NCI-H187 (cell line): ENCODE measurements around the gene EEF1AKMT4.

Experiments used
- DNase-seq, 2 experiments: peaks; one replicate each; lab custom pipeline; 2025; lab: John Stamatoyannopoulos, UW

Gene EEF1AKMT4

GRCh38 chr3:184249412-184250166, at the start of gene EEF1AKMT4:
Gene EEF1AKMT4, plus strand, starts transcription at chr3:184249672. Its CDS starts 23 bp downstream, at chr3:184249695.
- DNase-seq = peak; percentile 91 to 92

- DNase-seq = no peak
These were observed 48.6 kb upstream of the EEF1AKMT4 start for GRCh38 chr3:184200825-184201224.

DNA sequence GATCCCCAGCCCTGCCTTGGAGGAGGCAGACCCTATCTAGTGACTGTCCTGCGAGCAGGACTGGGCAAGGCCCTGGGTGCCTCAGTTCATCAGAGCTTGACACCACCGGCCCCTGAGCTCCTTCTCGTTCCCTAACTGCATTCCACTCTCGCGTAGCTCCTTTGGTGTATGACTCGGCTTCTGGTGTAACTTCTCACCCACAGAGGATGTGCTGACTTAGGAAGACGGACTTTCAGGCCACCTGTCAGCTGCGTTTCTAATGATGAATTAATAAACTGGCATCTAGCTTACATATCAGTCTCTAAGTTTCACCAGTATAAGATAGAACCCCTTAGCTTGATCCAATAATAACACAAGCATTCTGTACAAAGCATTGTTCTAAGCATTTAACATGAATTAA, 45.9 kb upstream of the EEF1AKMT4 start:
- DNase-seq = no peak

DNA sequence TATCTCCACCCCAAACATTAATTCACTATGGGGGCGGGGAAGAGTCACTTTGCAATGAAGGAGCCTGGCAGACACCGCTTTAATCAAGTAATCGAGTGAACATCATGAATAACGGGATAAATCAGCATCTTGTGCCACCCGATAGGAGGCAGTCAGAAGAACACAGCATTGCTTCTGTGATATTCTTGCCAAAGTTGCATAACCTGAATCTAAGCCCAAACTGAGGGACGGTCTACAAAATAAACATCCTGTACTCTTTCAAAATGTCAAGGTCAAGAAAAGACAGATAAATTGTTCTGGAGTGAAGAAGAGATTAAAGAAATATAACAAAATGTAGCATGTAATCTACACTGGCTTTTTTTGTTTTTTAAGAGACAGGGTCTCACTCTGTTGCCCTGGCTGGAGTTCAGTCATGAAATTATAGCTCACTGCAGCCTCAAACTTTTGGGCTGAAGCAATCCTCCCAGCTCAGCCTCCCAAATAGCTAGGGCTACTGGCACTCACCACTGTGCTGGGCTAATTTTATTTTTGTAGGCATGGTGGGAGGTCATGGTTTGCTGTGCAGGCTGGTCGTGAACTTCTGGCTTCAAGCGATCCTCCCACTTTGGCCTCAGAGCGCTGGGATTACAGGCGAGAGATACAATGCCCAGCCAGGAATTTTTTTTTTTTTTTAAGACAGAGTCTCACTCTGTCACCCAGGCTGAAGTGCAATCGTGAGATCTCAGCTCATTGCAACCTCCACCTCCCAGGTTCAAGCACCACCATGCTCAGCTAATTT, 40.1 kb upstream of the EEF1AKMT4 start:
- DNase-seq = no peak

- DNase-seq = no peak
These were observed 38.2 kb upstream of the EEF1AKMT4 start for GRCh38 chr3:184211297-184211696.

- DNase-seq = no peak
These were observed 37.8 kb upstream of the EEF1AKMT4 start for GRCh38 chr3:184211718-184212117.

- DNase-seq = no peak
These were observed 30.7 kb upstream of the EEF1AKMT4 start for GRCh38 chr3:184218814-184219213.

GRCh38 chr3:184222521-184222920, 27.0 kb upstream of the EEF1AKMT4 start:
- no peak for DNase-seq

GRCh38 chr3:184223946-184224345, 25.5 kb upstream of the EEF1AKMT4 start:
- DNase-seq = no peak

GRCh38 chr3:184227481-184227935, 22.0 kb upstream of the EEF1AKMT4 start:
- no peak for DNase-seq

- no peak for DNase-seq
These were observed 20.9 kb upstream of the EEF1AKMT4 start for GRCh38 chr3:184228376-184229137.

DNA sequence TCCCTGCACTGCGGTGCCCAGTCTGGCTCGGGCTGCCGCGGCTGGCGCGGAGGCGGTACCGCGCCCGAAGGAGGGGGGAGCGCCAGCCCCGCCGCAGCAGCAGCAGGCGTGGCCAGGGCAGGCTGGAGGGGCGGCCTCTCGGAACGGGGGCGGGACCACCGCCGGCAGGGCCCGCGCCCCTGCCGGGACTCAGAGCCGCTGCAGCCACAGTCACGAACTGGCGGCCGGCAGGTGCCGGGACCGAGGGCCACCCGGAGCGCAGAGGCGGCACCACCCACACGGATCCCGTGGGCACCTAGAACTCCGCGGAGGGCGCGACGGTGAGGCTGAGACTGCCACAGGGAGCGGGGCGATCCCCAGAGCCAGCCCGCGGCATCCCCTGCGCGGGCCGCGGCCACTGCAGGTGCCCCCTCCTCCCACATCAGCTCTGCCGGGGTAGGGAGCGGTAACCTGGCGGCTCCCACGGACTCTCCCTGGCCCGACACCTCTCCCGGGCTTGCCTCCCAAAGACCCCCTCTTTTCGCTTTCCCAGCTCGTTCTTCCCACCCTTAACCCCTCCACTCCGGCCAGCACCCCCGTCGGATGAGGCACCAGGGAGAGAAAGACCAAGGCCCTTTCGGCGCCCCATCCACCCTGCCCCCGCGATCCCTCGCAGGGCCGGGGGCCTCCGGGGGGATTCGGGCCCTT, 19.9 kb upstream of the EEF1AKMT4 start, which contains the start of gene VWA5B2:
Gene VWA5B2, plus strand, starts transcription at position 192 of the 687 bp plus-strand sequence. CDS start 944 bp downstream, outside the sequence.
- DNase-seq = peak in 1 of 2 experiments; percentile 39

DNA sequence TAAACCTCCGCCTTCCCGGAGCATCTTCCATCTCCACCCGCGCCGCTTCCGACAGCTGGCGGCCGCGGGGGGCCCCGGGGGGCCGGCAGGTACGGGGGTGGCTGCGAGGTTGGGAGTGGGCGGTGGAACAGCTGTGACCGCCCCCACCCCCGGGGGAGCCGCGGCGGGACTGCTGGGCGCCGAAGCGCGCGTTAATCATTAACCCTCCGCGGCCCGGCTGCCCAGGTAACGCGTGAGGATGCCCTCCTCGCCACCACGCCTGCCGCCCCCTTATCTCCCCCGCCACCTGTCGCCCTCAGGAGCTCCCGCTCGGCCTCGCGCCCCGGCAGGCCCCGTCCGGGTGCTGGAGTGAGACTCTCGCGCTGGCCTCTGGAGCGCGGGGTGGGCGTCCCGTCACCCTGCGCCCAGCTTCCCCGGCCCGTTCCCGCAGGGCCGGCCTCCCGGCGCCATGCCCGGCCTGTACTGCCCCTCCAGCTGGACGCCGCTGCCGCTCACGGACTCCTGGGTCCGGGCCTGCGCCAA, 19.3 kb upstream of the EEF1AKMT4 start:
- DNase-seq = no peak

- DNase-seq = no peak
These were observed 18.6 kb upstream of the EEF1AKMT4 start for GRCh38 chr3:184230603-184231528.

DNA sequence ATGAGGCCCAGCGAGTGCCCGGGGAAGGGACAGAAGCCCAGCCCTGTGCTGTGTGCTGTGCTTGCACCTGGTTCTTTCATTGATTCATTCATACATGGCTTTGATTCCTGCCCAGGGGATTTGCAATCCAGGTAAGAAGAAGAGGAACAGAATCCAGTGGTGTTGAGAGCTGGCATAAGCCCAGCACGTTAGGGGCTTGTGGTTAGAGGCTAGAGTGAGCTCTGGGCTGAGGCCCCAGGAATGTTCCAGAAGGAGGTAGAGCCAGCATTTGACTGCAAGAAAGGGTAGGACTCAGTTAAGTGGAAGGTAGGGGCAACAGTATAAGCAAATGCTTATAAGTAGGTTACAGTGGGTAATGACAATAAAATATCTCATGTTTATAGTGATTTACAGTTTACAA, 17.8 kb upstream of the EEF1AKMT4 start:
- no peak for DNase-seq

- no peak for DNase-seq
These were observed 16.2 kb upstream of the EEF1AKMT4 start for GRCh38 chr3:184233127-184233843.

- no peak for DNase-seq
These were observed 15.2 kb upstream of the EEF1AKMT4 start for GRCh38 chr3:184234224-184234623.

DNA sequence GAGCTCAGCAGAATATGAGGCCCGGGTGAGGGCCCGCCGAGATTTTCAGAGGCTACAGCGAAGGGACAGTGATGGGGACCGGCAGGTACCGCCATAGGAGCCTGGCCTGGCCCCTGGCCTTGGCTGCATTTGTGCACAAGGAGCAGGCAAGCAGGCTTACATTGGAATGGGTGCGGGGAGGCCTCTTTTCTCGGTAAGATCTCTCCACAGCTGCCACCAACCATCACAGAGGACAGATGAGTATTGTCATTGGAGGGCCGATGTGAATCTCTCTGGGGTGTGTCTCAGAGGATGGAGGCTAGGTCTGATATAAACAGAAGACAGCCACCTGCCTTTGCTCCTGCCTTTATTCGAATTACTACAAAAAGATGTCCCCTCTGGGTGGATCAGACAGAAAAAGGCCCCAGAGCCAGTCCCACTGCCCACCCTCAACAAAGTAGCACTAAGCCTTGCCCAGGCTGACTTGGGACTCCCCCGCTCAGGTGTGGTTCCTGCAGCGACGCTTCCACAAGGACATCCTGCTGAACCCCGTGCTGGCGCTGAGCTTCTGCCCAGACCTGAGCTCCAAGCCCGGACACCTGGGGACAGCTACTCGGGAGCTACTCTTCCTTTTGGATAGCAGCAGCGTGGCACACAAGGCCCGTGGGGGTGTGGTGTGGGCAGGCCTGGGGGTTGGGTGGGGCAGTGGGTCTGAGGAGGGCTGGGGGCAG, 14.6 kb upstream of the EEF1AKMT4 start:
- no peak for DNase-seq
